ENCODE measurements around the gene AFAP1L1.

The AFAP1L1 gene

GRCh38 chr5:149260761-149261160, 10.9 kb upstream of the AFAP1L1 start:
- in situ Hi-C loops (cut with MboI; ENCODE audit: low sequenced_read_pairs): loop anchor here (10.0 to 25.0 kb wide), 2 partner anchors 116 to 523 kb away; partner anchors contain the start of gene ABLIM3

GRCh38 chr5:149261246-149261645, 10.4 kb upstream of the AFAP1L1 start:
- in situ Hi-C loops (cut with MboI; ENCODE audit: low sequenced_read_pairs): loop anchor here (10.0 to 25.0 kb wide), 2 partner anchors 116 to 524 kb away; partner anchors contain the start of gene ABLIM3

- in situ Hi-C loops (cut with MboI; ENCODE audit: low sequenced_read_pairs): loop anchor here (10.0 to 25.0 kb wide), 2 partner anchors 118 to 525 kb away; partner anchors contain the start of gene ABLIM3
Measured at GRCh38 chr5:149262315-149262714, 9.3 kb upstream of the AFAP1L1 start.

- in situ Hi-C loops (cut with MboI; ENCODE audit: low sequenced_read_pairs): loop anchor here (10.0 to 25.0 kb wide), 2 partner anchors 120 to 527 kb away; partner anchors contain the start of gene ABLIM3
Measured at GRCh38 chr5:149264439-149265067, 7.1 kb upstream of the AFAP1L1 start.

- in situ Hi-C loops (cut with MboI; ENCODE audit: low sequenced_read_pairs): loop anchor here (10.0 to 25.0 kb wide), 2 partner anchors 120 to 528 kb away; partner anchors contain the start of gene ABLIM3
Measured at GRCh38 chr5:149265068-149265465, 6.6 kb upstream of the AFAP1L1 start.

- in situ Hi-C loops (cut with MboI; ENCODE audit: low sequenced_read_pairs): loop anchor here (10.0 to 25.0 kb wide), 2 partner anchors 121 to 528 kb away; partner anchors contain the start of gene ABLIM3
Measured at GRCh38 chr5:149265597-149265996, 6.1 kb upstream of the AFAP1L1 start.

- in situ Hi-C loops (cut with MboI; ENCODE audit: low sequenced_read_pairs): loop anchor here (10.0 to 25.0 kb wide), 2 partner anchors 123 to 530 kb away; partner anchors contain the start of gene ABLIM3
Measured at GRCh38 chr5:149267241-149267973, 4.3 kb upstream of the AFAP1L1 start.

GRCh38 chr5:149268928-149269557, 2.6 kb upstream of the AFAP1L1 start:
- in situ Hi-C loops (cut with MboI; ENCODE audit: low sequenced_read_pairs): loop anchor here (10.0 to 25.0 kb wide), 2 partner anchors 124 to 532 kb away; partner anchors contain the start of gene ABLIM3

- in situ Hi-C loops (cut with MboI; ENCODE audit: low sequenced_read_pairs): loop anchor here (25.0 kb wide), 1 partner anchor 534 kb away; no protein-coding TSS in a partner anchor
Measured at GRCh38 chr5:149271195-149271715, 404 bp upstream of the AFAP1L1 start.

GRCh38 chr5:149272781-149273180, 1.1 kb downstream of the AFAP1L1 start:
- in situ Hi-C loops (cut with MboI; ENCODE audit: low sequenced_read_pairs): loop anchor here (25.0 kb wide), 1 partner anchor 535 kb away; no protein-coding TSS in a partner anchor

GRCh38 chr5:149273237-149273636, 1.6 kb downstream of the AFAP1L1 start:
- in situ Hi-C loops (cut with MboI; ENCODE audit: low sequenced_read_pairs): loop anchor here (25.0 kb wide), 1 partner anchor 536 kb away; no protein-coding TSS in a partner anchor

- in situ Hi-C loops (cut with MboI; ENCODE audit: low sequenced_read_pairs): loop anchor here (25.0 kb wide), 1 partner anchor 537 kb away; no protein-coding TSS in a partner anchor
Measured at GRCh38 chr5:149273950-149274349, 2.3 kb downstream of the AFAP1L1 start.

- in situ Hi-C loops (cut with MboI; ENCODE audit: low sequenced_read_pairs): loop anchor here (25.0 kb wide), 1 partner anchor 538 kb away; no protein-coding TSS in a partner anchor
Measured at GRCh38 chr5:149274939-149275338, 3.3 kb downstream of the AFAP1L1 start.

- in situ Hi-C loops (cut with MboI; ENCODE audit: low sequenced_read_pairs): no loop called here
Measured at GRCh38 chr5:149277801-149278200, 6.1 kb downstream of the AFAP1L1 start.

GRCh38 chr5:149278451-149279210, 7.0 kb downstream of the AFAP1L1 start:
- in situ Hi-C loops (cut with MboI; ENCODE audit: low sequenced_read_pairs): no loop called here

- in situ Hi-C loops (cut with MboI; ENCODE audit: low sequenced_read_pairs): no loop called here
Measured at GRCh38 chr5:149279661-149280060, 8.0 kb downstream of the AFAP1L1 start.

- in situ Hi-C loops (cut with MboI; ENCODE audit: low sequenced_read_pairs): no loop called here
Measured at GRCh38 chr5:149280124-149280523, 8.5 kb downstream of the AFAP1L1 start.

GRCh38 chr5:149280802-149281201, 9.1 kb downstream of the AFAP1L1 start:
- in situ Hi-C loops (cut with MboI; ENCODE audit: low sequenced_read_pairs): no loop called here

- in situ Hi-C loops (cut with MboI; ENCODE audit: low sequenced_read_pairs): no loop called here
Measured at GRCh38 chr5:149282027-149282965, 10.6 kb downstream of the AFAP1L1 start.
